Lung (tissue), 12 donors: ENCODE data around the gene LIPI. TPM values are rescaled to one million over a fixed set of nuclear protein-coding genes. Genes with fewer than 3 reads are reported as not detected.
A peak's percentile ranks its signal among the peaks of the same experiment; 100 is the strongest.
"Not testable (repeated sequence)": the region's sequence is repeated elsewhere in the genome, so short reads cannot be mapped to it uniquely, and the experiment has no call there.

Source experiments
- ATAC-seq: fragments of 200-7000 bp; cut with Tn5 transposase; one replicate; pipeline ENCODE4 v1.9.1; 2020; ENCODE audit warnings: moderate number of reproducible peaks; ENCODE audit not compliant: insufficient read depth, low FRiP score
- DNase-seq, 3 donors: peaks; one replicate each; pipeline ENCODE4 v3.0.0-alpha.2; 2013 to 2017
- H3K27ac ChIP-seq, 2 donors: one replicate each; pipeline ENCODE4 v1.5.1; 2013; ENCODE audit warnings: mild to moderate bottlenecking in 2 of 2, moderate library complexity in 2 of 2, control low read depth in 1 of 2, inconsistent platforms in 1 of 2, low read depth in 1 of 2, low read length in 1 of 2
- H3K27me3 ChIP-seq, 3 donors: one replicate each; pipeline ENCODE4 v1.5.1; 2013; ENCODE audit warnings: low read length in 2 of 3; ENCODE audit not compliant: control insufficient read depth in 3 of 3, insufficient read depth in 3 of 3
- H3K36me3 ChIP-seq, 4 donors: one replicate each; pipeline ENCODE4 v1.5.1; 2013; ENCODE audit warnings: low read length in 4 of 4, mild to moderate bottlenecking in 1 of 4, moderate library complexity in 1 of 4; ENCODE audit not compliant: control insufficient read depth in 4 of 4, insufficient read depth in 4 of 4
- H3K4me1 ChIP-seq, 5 donors: one replicate each; pipeline ENCODE4 v1.5.1; 2013; ENCODE audit warnings: low read length in 5 of 5, mild to moderate bottlenecking in 2 of 5, moderate library complexity in 1 of 5; ENCODE audit not compliant: control insufficient read depth in 5 of 5, insufficient read depth in 5 of 5
- H3K4me3 ChIP-seq: one replicate; pipeline ENCODE4 v1.5.1; 2013; ENCODE audit warnings: mild to moderate bottlenecking, control low read depth, moderate library complexity
- H3K9ac ChIP-seq, 2 donors: one replicate each; pipeline ENCODE4 v1.5.1; 2013; ENCODE audit warnings: low read length in 2 of 2, control low read depth in 1 of 2; ENCODE audit not compliant: insufficient read depth in 1 of 2
- H3K9me3 ChIP-seq, 4 donors: one replicate each; pipeline ENCODE4 v1.5.1; 2013; ENCODE audit warnings: low read length in 3 of 4, mild to moderate bottlenecking in 1 of 4, moderate library complexity in 1 of 4; ENCODE audit not compliant: control insufficient read depth in 4 of 4, insufficient read depth in 3 of 4
- WGBS, 2 donors: extraction: QIAGEN DNeasy Blood & Tissue Kit; methylation state at CpG; one replicate each; pipeline ENCODE4 v1.1.7; 2013; 5-methylcytosine and 5-hydroxymethylcytosine counted together
- polyA plus RNA-seq, 2 donors: library from polyadenylated mRNA; stranded (reverse); fragments of 200-250 nt; gene quantifications; one replicate each; pipeline ENCODE4 v1.2.1, GENCODE V29; 2013
- total RNA-seq, 2 donors: library from RNA; depleted of rRNA in 1 of 2; stranded (reverse); fragments of >200 nt in 1 of 2; gene quantifications; one replicate each; pipeline ENCODE4 v1.2.1, GENCODE V29; 2014 to 2021
- TF ChIP-seq, protein P1 (sequence below): IDR thresholded peaks from 2 replicates; pipeline ENCODE4 v1.5.1; 2012; ENCODE audit warnings: mild to moderate bottlenecking; ENCODE audit errors: control extremely low read depth, extremely low read depth
- donor health status: control.
- donor health status: control.
- donor health status: Bipolar disorder and iron deficiency.
- donor health status: healthy.
- donor health status: DM: yes; HTN: yes; CAD: no.

The LIPI gene
- total and polyA plus RNA-seq, 4 donors: not detected

DNA sequence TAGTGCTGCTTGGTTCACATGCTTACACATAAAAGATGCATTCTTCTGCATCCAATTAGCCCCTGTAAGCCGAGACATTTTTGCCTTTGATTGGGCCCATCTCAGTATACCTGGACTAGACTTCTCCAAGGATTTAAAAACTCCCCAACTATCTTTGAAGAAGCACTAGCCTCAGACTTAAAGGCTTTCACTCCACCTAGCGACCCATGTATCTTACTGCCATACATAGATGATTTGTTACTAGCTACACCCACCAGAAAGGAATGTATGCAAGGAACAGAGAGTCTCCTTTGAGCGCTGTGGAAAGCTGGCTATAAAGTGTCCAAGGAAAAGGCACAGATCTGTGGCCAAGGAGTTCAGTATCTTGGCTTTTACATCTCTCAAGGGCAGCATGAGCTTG is 91.7 kb downstream of the LIPI start:
- Histone ChIP-seq H3K27me3 (no peaks in the 10 kb centered on the region), H3K4me3 (no peak overlapping the region), H3K9ac (no peak overlapping the region), H3K36me3 (no peaks in the 10 kb centered on the region), H3K9me3 (peaks cover 0 to 16% (median 0%) of the 10 kb centered on the region in 4 donors), H3K27ac (no peak overlapping the region), H3K4me1 (peaks cover 0 to 2% (median 0%) of the 10 kb centered on the region in 5 donors)
- WGBS, 2 donors: 92 to 93% methylated on average over 3 of the region's 3 CpGs
- TF ChIP-seq, protein P1, sequence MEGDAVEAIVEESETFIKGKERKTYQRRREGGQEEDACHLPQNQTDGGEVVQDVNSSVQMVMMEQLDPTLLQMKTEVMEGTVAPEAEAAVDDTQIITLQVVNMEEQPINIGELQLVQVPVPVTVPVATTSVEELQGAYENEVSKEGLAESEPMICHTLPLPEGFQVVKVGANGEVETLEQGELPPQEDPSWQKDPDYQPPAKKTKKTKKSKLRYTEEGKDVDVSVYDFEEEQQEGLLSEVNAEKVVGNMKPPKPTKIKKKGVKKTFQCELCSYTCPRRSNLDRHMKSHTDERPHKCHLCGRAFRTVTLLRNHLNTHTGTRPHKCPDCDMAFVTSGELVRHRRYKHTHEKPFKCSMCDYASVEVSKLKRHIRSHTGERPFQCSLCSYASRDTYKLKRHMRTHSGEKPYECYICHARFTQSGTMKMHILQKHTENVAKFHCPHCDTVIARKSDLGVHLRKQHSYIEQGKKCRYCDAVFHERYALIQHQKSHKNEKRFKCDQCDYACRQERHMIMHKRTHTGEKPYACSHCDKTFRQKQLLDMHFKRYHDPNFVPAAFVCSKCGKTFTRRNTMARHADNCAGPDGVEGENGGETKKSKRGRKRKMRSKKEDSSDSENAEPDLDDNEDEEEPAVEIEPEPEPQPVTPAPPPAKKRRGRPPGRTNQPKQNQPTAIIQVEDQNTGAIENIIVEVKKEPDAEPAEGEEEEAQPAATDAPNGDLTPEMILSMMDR: no peak
- ATAC-seq (no peak), DNase-seq (no peak)

DNA sequence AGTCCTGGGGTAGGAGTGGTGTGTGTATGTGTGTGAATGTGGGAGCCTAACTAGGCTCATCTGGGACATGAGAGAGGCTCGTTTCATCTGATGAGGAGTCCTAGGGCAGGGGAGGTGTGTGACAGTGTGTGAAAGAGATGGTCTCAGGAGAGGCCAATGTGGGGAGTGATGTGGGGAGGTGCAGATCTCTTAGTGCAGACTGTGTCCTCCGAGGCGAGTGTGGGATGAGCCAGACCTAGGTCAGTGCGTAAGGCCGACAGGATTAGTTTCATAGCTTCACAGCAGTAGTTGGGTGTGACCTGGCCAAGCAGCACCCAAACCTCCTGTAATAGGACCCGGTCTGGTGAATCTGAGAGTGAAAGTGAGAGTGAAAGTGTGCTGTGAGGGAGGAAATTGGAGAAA is 94.7 kb downstream of the LIPI start:
- Histone ChIP-seq H3K27me3 (no peaks in the 10 kb centered on the region), H3K4me3 (no peak overlapping the region), H3K9me3 (no peaks in the 10 kb centered on the region), H3K4me1 (peaks cover 0 to 2% (median 0%) of the 10 kb centered on the region in 5 donors), H3K9ac (no peak overlapping the region), H3K27ac (no peak overlapping the region), H3K36me3 (no peaks in the 10 kb centered on the region)
- ATAC-seq (no peak), DNase-seq (no peak)
- TF ChIP-seq, protein P1: no peak
- WGBS, 2 donors: 94 to 95% methylated on average over 6 of the region's 6 CpGs

- no peak overlapping the region for H3K27ac ChIP-seq
- no peak for ATAC-seq
- H3K36me3 ChIP-seq: no peaks in the 10 kb centered on the region
- TF ChIP-seq, protein P1: no peak
- no peaks in the 10 kb centered on the region for H3K9me3 ChIP-seq
- H3K4me1 ChIP-seq: peaks cover 0 to 2% (median 0%) of the 10 kb centered on the region in 5 donors
- no peak for DNase-seq
- no peak overlapping the region for H3K9ac ChIP-seq
- no peaks in the 10 kb centered on the region for H3K27me3 ChIP-seq
- no peak overlapping the region for H3K4me3 ChIP-seq
- 89 to 94% methylated on average over 7 of the region's 7 CpGs for WGBS, 2 donors
These were observed 95.1 kb downstream of the LIPI start for GRCh38 chr21:14115646-14116045.

GRCh38 chr21:14114251-14114650 is 96.5 kb downstream of the LIPI start:
- Histone ChIP-seq H3K4me1 (peaks cover 0 to 2% (median 0%) of the 10 kb centered on the region in 5 donors), H3K9me3 (no peaks in the 10 kb centered on the region), H3K27me3 (no peaks in the 10 kb centered on the region), H3K36me3 (no peaks in the 10 kb centered on the region), H3K27ac (no peak overlapping the region), H3K4me3 (no peak overlapping the region), H3K9ac (no peak overlapping the region)
- ATAC-seq (no peak), DNase-seq (peak in 2 of 3 donors; percentile 1 to 9)
- TF ChIP-seq, protein P1: no peak
- 89 to 93% methylated on average over 3 of the region's 3 CpGs for WGBS, 2 donors

DNA sequence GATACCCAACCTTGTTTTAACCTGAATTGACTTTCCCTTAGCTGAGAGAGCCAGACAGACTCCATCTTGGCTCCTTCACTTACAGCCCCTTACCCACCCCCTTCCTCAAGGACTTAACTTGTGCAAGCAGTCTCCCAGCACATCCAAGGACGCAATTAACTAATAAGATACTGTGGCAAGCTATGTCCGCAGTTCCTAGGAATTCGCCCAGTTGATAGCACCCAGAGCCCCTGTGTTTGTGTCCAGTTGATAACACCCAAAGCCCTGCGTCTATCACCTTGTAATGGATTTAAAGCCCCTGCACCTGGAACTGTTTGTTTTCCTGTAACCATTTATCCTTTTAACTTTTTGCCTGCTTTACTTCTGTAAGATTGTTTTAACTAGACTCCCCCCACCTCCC is 106.2 kb downstream of the LIPI start:
- not testable (repeated sequence) for ATAC-seq, H3K4me1 ChIP-seq, DNase-seq, H3K36me3 ChIP-seq, H3K4me3 ChIP-seq, H3K9ac ChIP-seq, H3K27ac ChIP-seq, H3K9me3 ChIP-seq, H3K27me3 ChIP-seq
- 85 to 94% methylated on average over 4 of the region's 4 CpGs for WGBS, 2 donors
